HepG2 (cell line): ENCODE measurements around the gene SDC3.

Experiments
- ARNT ChIP-seq: fragments of 450-650 bp; IDR thresholded peaks from 2 replicates; pipeline ENCODE4 v1.6.1; 2017
- CTCF ChIP-seq: sonication (generic); formaldehyde crosslinking; IDR thresholded peaks from 2 replicates; pipeline ENCODE4 v1.5.0; 2020; ENCODE audit warnings: mild to moderate bottlenecking, missing genetic modification reagents, moderate library complexity
- ELF4 ChIP-seq: sonication (generic); formaldehyde crosslinking; IDR thresholded peaks from 2 replicates; pipeline ENCODE4 v1.5.0; 2020; ENCODE audit warnings: missing genetic modification reagents, mild to moderate bottlenecking, moderate library complexity, borderline replicate concordance
- MAZ ChIP-seq, 2 experiments: sonication (generic) in 1 of 2; formaldehyde crosslinking in 1 of 2; IDR thresholded peaks; 2 replicates each; pipeline versions ENCODE4 v1.5.0 to v1.6.1; 2012 to 2020; ENCODE audit warnings: low read depth in 2 of 2, mild to moderate bottlenecking in 2 of 2, borderline replicate concordance in 1 of 2, improper control_type of control experiment in 1 of 2, low read length in 1 of 2, missing genetic modification reagents in 1 of 2, moderate library complexity in 1 of 2
- NFE2L1 ChIP-seq: sonication (generic); formaldehyde crosslinking; IDR thresholded peaks from 2 replicates; pipeline ENCODE4 v1.4.0; 2020; ENCODE audit warnings: missing genetic modification reagents, mild to moderate bottlenecking, borderline replicate concordance
- POLR2A ChIP-seq, 2 experiments: IDR thresholded peaks; 2 replicates each; pipeline ENCODE4 v1.6.1; 2011; ENCODE audit warnings: low read depth in 2 of 2, low read length in 2 of 2, mild to moderate bottlenecking in 1 of 2, moderate library complexity in 1 of 2; ENCODE audit not compliant: insufficient read depth in 1 of 2
- SIN3A ChIP-seq: IDR thresholded peaks from 2 replicates; pipeline ENCODE4 v1.6.1; 2011; ENCODE audit warnings: low read depth, mild to moderate bottlenecking, control low read depth, low read length, borderline replicate concordance
- ZNF7 ChIP-seq: IDR thresholded peaks from 2 replicates; pipeline ENCODE4 v1.6.1; 2016; ENCODE audit warnings: missing biosample characterization, missing genetic modification reagents
- ZNF703 ChIP-seq: sonication (generic); formaldehyde crosslinking; IDR thresholded peaks from 2 replicates; pipeline ENCODE4 v1.5.1; 2020; ENCODE audit warnings: missing genetic modification reagents, mild to moderate bottlenecking, moderate library complexity, borderline replicate concordance

- TF ChIP-seq ELF4 (no peak), POLR2A (IDR thresholded peaks at IDR 0.05; ENCODE audit: insufficient read depth in 1 of 2, low read depth in 2 of 2, low read length in 2 of 2) (no peak), MAZ (IDR thresholded peaks at IDR 0.05; ENCODE audit: borderline replicate concordance, low read depth, low read length) (no peak), MAZ (CRISPR knock-in tag; IDR thresholded peaks at IDR 0.05; ENCODE audit: low read depth) (no peak), ARNT (no peak), CTCF (CRISPR knock-in tag) (no peak), SIN3A (no peak), NFE2L1 (CRISPR knock-in tag) (no peak), ZNF7 (no peak), ZNF703 (no peak)
Observed at GRCh38 chr1:30824736-30825429, 83.7 kb downstream of the SDC3 start.
